HG02884 (cell line): Measurements from ENCODE around the gene TFPI.

ENCODE experiments used
- ATAC-seq: cut with Tn5 transposase; IDR thresholded peaks from one replicate; pipeline ENCODE4 v1.9.1; 2021; ENCODE audit warnings: mild to moderate bottlenecking, moderate library complexity; ENCODE audit not compliant: unreplicated experiment

The TFPI gene

GRCh38 chr2:187506416-187506815 lies 47.8 kb downstream of the TFPI start:
- no peak for ATAC-seq

GRCh38 chr2:187505065-187505672 lies 49.1 kb downstream of the TFPI start:
- no peak for ATAC-seq

- no peak for ATAC-seq
Measured at GRCh38 chr2:187504312-187504921, 49.8 kb downstream of the TFPI start.

- ATAC-seq, result no peak
Measured at GRCh38 chr2:187503700-187504099, 50.5 kb downstream of the TFPI start.

GRCh38 chr2:187502467-187502866 lies 51.8 kb downstream of the TFPI start:
- no peak for ATAC-seq

GRCh38 chr2:187500585-187501359 lies 53.5 kb downstream of the TFPI start:
- no peak for ATAC-seq

GRCh38 chr2:187499941-187500532 lies 54.2 kb downstream of the TFPI start:
- ATAC-seq, result peak; percentile 95

- ATAC-seq, result no peak
Measured at GRCh38 chr2:187497858-187498463, 56.3 kb downstream of the TFPI start.

GRCh38 chr2:187497140-187497539 lies 57.1 kb downstream of the TFPI start:
- ATAC-seq, result no peak

- no peak for ATAC-seq
Measured at GRCh38 chr2:187495324-187495723, 58.9 kb downstream of the TFPI start.

- no peak for ATAC-seq
Measured at GRCh38 chr2:187493877-187494568, 60.2 kb downstream of the TFPI start.

- ATAC-seq, result no peak
Measured at GRCh38 chr2:187493180-187493579, 61.1 kb downstream of the TFPI start.

GRCh38 chr2:187486241-187486640 lies 68.0 kb downstream of the TFPI start:
- ATAC-seq, result no peak

- ATAC-seq, result no peak
Measured at GRCh38 chr2:187485523-187485922, 68.7 kb downstream of the TFPI start.

GRCh38 chr2:187483537-187483936 lies 70.7 kb downstream of the TFPI start:
- ATAC-seq, result no peak

GRCh38 chr2:187482796-187483195 lies 71.4 kb downstream of the TFPI start:
- peak; percentile 66 for ATAC-seq

GRCh38 chr2:187481543-187481942 lies 72.7 kb downstream of the TFPI start:
- ATAC-seq, result no peak

GRCh38 chr2:187478719-187479118 lies 75.5 kb downstream of the TFPI start:
- ATAC-seq, result no peak

- no peak for ATAC-seq
Measured at GRCh38 chr2:187477051-187477450, 77.2 kb downstream of the TFPI start.

GRCh38 chr2:187475499-187476248 lies 78.6 kb downstream of the TFPI start:
- peak; percentile 83 for ATAC-seq
